HG02870 (cell line): Measurements from ENCODE around the gene ZNF335.

ENCODE experiments used
- ATAC-seq: cut with Tn5 transposase; IDR thresholded peaks from one replicate; pipeline ENCODE4 v1.9.1; 2021; ENCODE audit warnings: mild to moderate bottlenecking, moderate library complexity; ENCODE audit not compliant: unreplicated experiment

Gene ZNF335

GRCh38 chr20:45971675-45972499 lies at the start of gene ZNF335:
TSS of gene ZNF335 (minus strand) at chr20:45972203. CDS start at chr20:45971410, 793 bp downstream.
- ATAC-seq: peak; percentile 70

GRCh38 chr20:46020555-46020954 lies 48.6 kb upstream of the ZNF335 start:
- no peak for ATAC-seq

- ATAC-seq: no peak
Measured at GRCh38 chr20:46018611-46019010, 46.6 kb upstream of the ZNF335 start.

- no peak for ATAC-seq
Measured at GRCh38 chr20:46018112-46018511, 46.1 kb upstream of the ZNF335 start.

GRCh38 chr20:46017272-46017671 lies 45.3 kb upstream of the ZNF335 start:
- no peak for ATAC-seq

- no peak for ATAC-seq
Measured at GRCh38 chr20:46014517-46015396, 42.8 kb upstream of the ZNF335 start.

GRCh38 chr20:46013829-46014516 lies 42.0 kb upstream of the ZNF335 start:
- ATAC-seq: no peak

GRCh38 chr20:46013322-46013828 lies 41.4 kb upstream of the ZNF335 start:
- no peak for ATAC-seq

- no peak for ATAC-seq
Measured at GRCh38 chr20:46012921-46013320, 40.9 kb upstream of the ZNF335 start.

GRCh38 chr20:46011631-46012482 lies 39.9 kb upstream of the ZNF335 start:
- no peak for ATAC-seq

- no peak for ATAC-seq
Measured at GRCh38 chr20:46010491-46011391, 38.7 kb upstream of the ZNF335 start.

- ATAC-seq: no peak
Measured at GRCh38 chr20:46009816-46010215, 37.8 kb upstream of the ZNF335 start.

- ATAC-seq: no peak
Measured at GRCh38 chr20:46007671-46008070, 35.7 kb upstream of the ZNF335 start.

- ATAC-seq: no peak
Measured at GRCh38 chr20:46006964-46007363, 35.0 kb upstream of the ZNF335 start.

GRCh38 chr20:46006022-46006705 lies 34.2 kb upstream of the ZNF335 start:
- no peak for ATAC-seq

- no peak for ATAC-seq
Measured at GRCh38 chr20:46004889-46005473, 33.0 kb upstream of the ZNF335 start.

- ATAC-seq: no peak
Measured at GRCh38 chr20:46004187-46004586, 32.2 kb upstream of the ZNF335 start.

- no peak for ATAC-seq
Measured at GRCh38 chr20:46002008-46002407, 30.0 kb upstream of the ZNF335 start.
